CD8-positive, alpha-beta memory T cell (primary cell): ENCODE data around the gene IL1R2. TPM values are rescaled to one million over a fixed set of nuclear protein-coding genes. Genes with fewer than 3 reads are reported as not detected.
A peak's percentile ranks its signal among the peaks of the same experiment; 100 is the strongest.

Experiments used
- CTCF ChIA-PET: fragments of 350-600 bp; sonication (Branson Sonifier 250); formaldehyde crosslinking; loops from one replicate; lab custom pipeline; 2021; ENCODE audit warnings: antibody characterized with exemption; lab: Charles Lee
- POLR2A ChIA-PET: fragments of 350-600 bp; sonication (Branson Sonifier 250); formaldehyde crosslinking; loops from one replicate; lab custom pipeline; 2021; ENCODE audit warnings: antibody characterized with exemption; lab: Charles Lee
- DNase-seq, 5 donors: peaks; one replicate each; pipeline versions ENCODE4 v3.0.0 to v3.0.0-alpha.2; 2020 to 2022; ENCODE audit warnings: mixed read lengths in 1 of 5
- H3K27ac ChIP-seq: one replicate; pipeline ENCODE4 v1.7.0; 2013; ENCODE audit warnings: low read depth, mild to moderate bottlenecking, low read length, moderate library complexity
- H3K27me3 ChIP-seq: 2 replicates; pipeline ENCODE4 v1.7.0; 2013; ENCODE audit warnings: low read length, mild to moderate bottlenecking; ENCODE audit not compliant: insufficient read depth, poor library complexity, severe bottlenecking
- H3K36me3 ChIP-seq: 2 replicates; pipeline ENCODE4 v1.7.0; 2013; ENCODE audit warnings: mild to moderate bottlenecking, low read length, moderate library complexity; ENCODE audit not compliant: insufficient read depth
- H3K4me1 ChIP-seq: 2 replicates; pipeline ENCODE4 v1.7.0; 2013; ENCODE audit warnings: mild to moderate bottlenecking, low read length, moderate library complexity; ENCODE audit not compliant: insufficient read depth
- H3K4me3 ChIP-seq: 2 replicates; pipeline ENCODE4 v1.7.0; 2013; ENCODE audit warnings: mild to moderate bottlenecking, low read length
- H3K9me3 ChIP-seq: 2 replicates; pipeline ENCODE4 v1.7.0; 2013; ENCODE audit warnings: mild to moderate bottlenecking, low read length
- H3K27ac Mint-ChIP-seq, 8 donors: one replicate each; pipeline ENCODE4 v1.8.0; 2020 to 2021; ENCODE audit warnings: mixed read lengths in 8 of 8, mild to moderate bottlenecking in 6 of 8, inconsistent platforms in 3 of 8, moderate library complexity in 3 of 8
- H3K27me3 Mint-ChIP-seq, 2 donors: one replicate each; pipeline ENCODE4 v1.8.0; 2020 to 2021; ENCODE audit warnings: mixed read lengths in 2 of 2, mild to moderate bottlenecking in 1 of 2, moderate library complexity in 1 of 2
- H3K36me3 Mint-ChIP-seq, 3 donors: one replicate each; pipeline ENCODE4 v1.8.0; 2020 to 2021; ENCODE audit warnings: mixed read lengths in 3 of 3, inconsistent platforms in 1 of 3, mild to moderate bottlenecking in 1 of 3
- H3K4me1 Mint-ChIP-seq, 3 donors: one replicate each; pipeline ENCODE4 v1.8.0; 2020 to 2021; ENCODE audit warnings: mixed read lengths in 3 of 3, inconsistent platforms in 1 of 3, mild to moderate bottlenecking in 1 of 3
- H3K4me3 Mint-ChIP-seq, 7 donors: one replicate each; pipeline ENCODE4 v1.8.0; 2020 to 2021; ENCODE audit warnings: mixed read lengths in 7 of 7, mild to moderate bottlenecking in 6 of 7, moderate library complexity in 4 of 7, inconsistent platforms in 2 of 7
- H3K9me3 Mint-ChIP-seq, 5 donors: one replicate each; pipeline ENCODE4 v1.8.0; 2020 to 2022; ENCODE audit warnings: mixed read lengths in 5 of 5, mild to moderate bottlenecking in 3 of 5, moderate library complexity in 2 of 5, inconsistent platforms in 1 of 5
- polyA plus RNA-seq: library from polyadenylated mRNA; unstranded; fragments of 300-500 nt; fragmentation: Illumina TruSeq; gene quantifications from one replicate; pipeline ENCODE4 v1.2.3, GENCODE V29; 2021
- total RNA-seq, 2 experiments: library from RNA; stranded (reverse); gene quantifications; one replicate each; pipeline ENCODE4 v1.2.3, GENCODE V29; 2021

Gene IL1R2
- total and polyA plus RNA-seq, 3 experiments from 2014 or later: 0.85 to 1.4 TPM; not detected in 1

DNA sequence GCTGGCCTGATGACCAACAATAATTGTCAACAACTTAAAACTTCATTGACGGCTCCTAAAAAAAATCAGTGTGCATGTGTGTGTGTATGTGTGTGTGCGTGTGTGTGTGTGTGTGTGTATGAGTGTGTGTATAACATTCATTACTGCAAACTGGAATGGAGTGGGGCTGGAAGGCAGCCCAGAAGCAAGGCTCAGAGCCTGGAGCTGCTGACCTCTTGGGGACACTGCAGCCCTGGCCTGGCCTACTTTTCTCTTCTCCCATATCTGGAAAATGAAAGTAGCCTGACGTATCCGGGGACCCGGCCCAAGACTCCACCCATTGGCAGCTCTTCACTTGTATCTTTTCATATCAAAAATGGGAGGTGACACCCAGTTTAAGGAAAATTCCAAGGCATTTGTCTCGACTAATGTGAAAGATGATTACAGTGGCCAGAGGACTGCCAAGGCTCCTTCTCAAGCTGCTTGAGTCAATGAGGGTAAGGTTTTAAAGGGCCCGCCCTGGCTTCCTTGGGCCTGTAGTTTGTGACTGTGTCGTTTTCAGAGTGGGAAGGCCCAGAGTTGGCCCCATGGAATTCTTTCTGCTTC lies 78.4 kb downstream of the IL1R2 start:
- Histone ChIP-seq H3K36me3 (no peaks in the 10 kb centered on the region), H3K27ac (peak overlapping the region; percentile 67), H3K27me3 (no peaks in the 10 kb centered on the region), H3K4me3 (no peak overlapping the region), H3K4me1 (no peaks in the 10 kb centered on the region), H3K9me3 (no peaks in the 10 kb centered on the region)
- Mint-ChIP-seq H3K27me3 (peaks cover 0 to 2% of the 10 kb centered on the region in 2 donors), H3K9me3 (no peaks in the 10 kb centered on the region), H3K4me1 (no peaks in the 10 kb centered on the region), H3K27ac (no peak overlapping the region), H3K4me3 (no peak overlapping the region), H3K36me3 (peaks cover 0 to 8% (median 2%) of the 10 kb centered on the region in 3 donors)
- POLR2A ChIA-PET: no interaction called here
- no peak for DNase-seq
- CTCF ChIA-PET: no interaction called here

DNA sequence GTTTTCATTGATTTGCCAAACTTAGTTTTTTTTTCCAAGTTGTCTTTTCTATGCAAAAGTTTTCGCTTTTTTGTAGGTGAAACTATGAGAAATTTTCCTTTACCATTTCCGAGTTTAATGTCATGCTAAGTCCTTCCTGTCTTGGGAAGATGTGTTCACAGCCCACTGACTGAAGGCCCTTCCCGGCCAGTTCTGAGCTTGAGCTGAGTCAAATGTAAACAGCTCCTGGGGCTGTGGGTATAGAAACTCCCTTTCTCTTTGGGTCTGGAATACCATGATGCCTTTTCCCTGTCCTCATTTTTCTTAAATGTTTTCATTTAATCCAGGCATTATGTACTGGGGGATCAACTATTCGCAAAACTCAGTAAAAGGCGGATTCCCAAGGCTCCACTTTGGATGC lies 81.0 kb downstream of the IL1R2 start:
- H3K4me3 ChIP-seq: no peak overlapping the region
- no peaks in the 10 kb centered on the region for H3K27me3 ChIP-seq
- no peak for DNase-seq
- H3K9me3 Mint-ChIP-seq: no peaks in the 10 kb centered on the region
- POLR2A ChIA-PET: no interaction called here
- H3K27me3 Mint-ChIP-seq: peaks cover 2 to 4% of the 10 kb centered on the region in 2 donors
- no peaks in the 10 kb centered on the region for H3K9me3 ChIP-seq
- peaks cover 0 to 8% (median 2%) of the 10 kb centered on the region in 3 donors for H3K36me3 Mint-ChIP-seq
- no peaks in the 10 kb centered on the region for H3K36me3 ChIP-seq
- no peak overlapping the region for H3K27ac Mint-ChIP-seq
- CTCF ChIA-PET: interaction anchor here (1.2 kb wide), 1 partner anchor 168 kb away, joined by 3 read pairs; no protein-coding TSS in a partner anchor
- no peak overlapping the region for H3K27ac ChIP-seq
- no peaks in the 10 kb centered on the region for H3K4me1 ChIP-seq
- no peak overlapping the region for H3K4me3 Mint-ChIP-seq
- H3K4me1 Mint-ChIP-seq: no peaks in the 10 kb centered on the region

DNA sequence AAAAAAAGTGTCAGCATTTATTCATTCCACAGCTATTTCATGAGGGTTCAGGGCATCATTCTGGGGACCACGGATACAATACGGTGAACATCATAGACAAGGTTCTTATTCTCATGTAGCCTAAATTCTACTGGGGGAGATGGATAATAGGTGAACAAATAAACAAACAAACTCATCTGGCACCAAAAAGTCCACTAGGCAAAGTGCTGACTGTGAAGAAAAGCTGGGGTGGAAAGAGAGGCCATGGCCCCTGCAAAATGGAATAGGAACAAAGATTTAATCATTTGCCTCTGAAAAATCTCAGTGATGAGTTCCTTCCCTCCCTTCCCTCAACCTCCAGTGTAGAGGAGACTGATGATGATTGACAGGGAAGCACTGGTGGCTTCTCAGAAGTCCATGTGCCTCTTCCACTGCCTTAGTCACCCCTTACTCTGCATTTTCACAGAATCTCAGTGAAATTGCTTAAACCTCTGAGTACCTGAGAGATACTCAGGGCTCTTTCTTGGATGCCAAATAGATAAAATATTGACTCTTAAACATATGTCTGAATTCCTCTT lies 81.5 kb downstream of the IL1R2 start:
- H3K4me3 ChIP-seq: no peak overlapping the region
- Mint-ChIP-seq H3K27ac (no peak overlapping the region), H3K9me3 (no peaks in the 10 kb centered on the region), H3K4me3 (no peak overlapping the region), H3K27me3 (peaks cover 2 to 4% of the 10 kb centered on the region in 2 donors), H3K4me1 (no peaks in the 10 kb centered on the region), H3K36me3 (peaks cover 0 to 6% (median under 1%) of the 10 kb centered on the region in 3 donors)
- H3K27me3 ChIP-seq: no peaks in the 10 kb centered on the region
- no peaks in the 10 kb centered on the region for H3K4me1 ChIP-seq
- H3K9me3 ChIP-seq: no peaks in the 10 kb centered on the region
- H3K27ac ChIP-seq: no peak overlapping the region
- no peaks in the 10 kb centered on the region for H3K36me3 ChIP-seq
- no peak for DNase-seq
- ChIA-PET CTCF (interaction anchor here (1.2 kb wide), 1 partner anchor 167 kb away, joined by 3 read pairs; no protein-coding TSS in a partner anchor), POLR2A (no interaction called here)

DNA sequence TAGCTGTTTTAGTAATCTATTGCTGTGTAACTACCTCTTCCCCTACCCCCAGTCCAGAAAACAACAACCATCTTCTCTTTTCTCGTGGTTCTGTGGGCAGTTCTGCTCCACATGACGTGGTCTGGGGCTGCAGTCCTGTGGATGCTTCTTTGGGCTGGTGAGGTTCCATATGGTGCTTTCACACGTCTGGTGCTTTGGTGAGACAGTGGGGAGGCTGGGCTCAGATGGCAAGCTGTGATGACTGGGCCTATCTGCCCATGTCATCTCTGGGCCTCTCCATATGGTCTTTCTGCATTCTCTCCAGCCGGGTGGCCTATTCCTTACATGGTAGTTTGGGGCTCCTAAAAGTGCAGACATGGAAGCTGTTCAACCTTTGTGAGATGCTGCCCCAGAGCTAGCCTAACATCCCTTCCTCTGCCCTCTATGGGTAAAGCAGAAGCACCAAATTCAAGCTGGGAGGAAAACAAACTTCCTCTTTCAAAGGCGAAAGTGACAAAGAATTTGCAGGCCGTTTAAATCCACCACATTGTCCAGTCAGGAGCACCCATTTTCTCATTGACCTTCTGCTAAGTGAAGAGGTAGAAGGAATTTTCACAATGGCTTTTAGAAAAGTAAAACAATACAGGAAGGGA lies 82.5 kb downstream of the IL1R2 start:
- no peaks in the 10 kb centered on the region for H3K36me3 Mint-ChIP-seq
- H3K27me3 ChIP-seq: no peaks in the 10 kb centered on the region
- no peaks in the 10 kb centered on the region for H3K4me1 ChIP-seq
- DNase-seq: no peak
- no peaks in the 10 kb centered on the region for H3K36me3 ChIP-seq
- H3K27ac Mint-ChIP-seq: no peak overlapping the region
- H3K4me3 Mint-ChIP-seq: no peak overlapping the region
- CTCF ChIA-PET: no interaction called here
- H3K27ac ChIP-seq: no peak overlapping the region
- H3K4me3 ChIP-seq: no peak overlapping the region
- no peaks in the 10 kb centered on the region for H3K4me1 Mint-ChIP-seq
- POLR2A ChIA-PET: no interaction called here
- no peaks in the 10 kb centered on the region for H3K9me3 ChIP-seq
- H3K9me3 Mint-ChIP-seq: no peaks in the 10 kb centered on the region
- peaks cover 2 to 4% of the 10 kb centered on the region in 2 donors for H3K27me3 Mint-ChIP-seq

DNA sequence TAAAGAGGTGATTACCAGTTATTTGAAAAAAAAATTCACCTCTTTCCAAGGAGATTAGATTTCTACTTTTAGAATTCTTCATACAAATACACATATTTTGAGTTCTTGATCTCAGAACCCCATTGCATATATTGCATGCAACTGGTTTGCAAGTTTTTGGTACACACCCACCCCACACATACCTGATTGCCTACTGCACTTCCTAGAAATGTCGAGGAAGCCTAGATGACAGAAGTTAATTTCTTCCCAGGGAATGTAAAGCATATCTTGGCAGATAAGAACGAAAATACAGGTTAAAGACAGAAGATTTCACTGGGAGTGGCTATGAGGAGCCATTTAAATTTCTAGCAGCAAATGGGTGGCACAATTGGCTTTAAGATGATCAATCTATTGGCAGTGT lies 83.7 kb downstream of the IL1R2 start:
- peaks cover 0 to 4% (median 0%) of the 10 kb centered on the region in 3 donors for H3K4me1 Mint-ChIP-seq
- H3K36me3 Mint-ChIP-seq: no peaks in the 10 kb centered on the region
- Histone ChIP-seq H3K4me3 (no peak overlapping the region), H3K27ac (no peak overlapping the region), H3K36me3 (no peaks in the 10 kb centered on the region), H3K4me1 (no peaks in the 10 kb centered on the region), H3K27me3 (no peaks in the 10 kb centered on the region), H3K9me3 (no peaks in the 10 kb centered on the region)
- no peak for DNase-seq
- H3K27me3 Mint-ChIP-seq: peaks cover 2 to 4% of the 10 kb centered on the region in 2 donors
- H3K4me3 Mint-ChIP-seq: no peak overlapping the region
- no peaks in the 10 kb centered on the region for H3K9me3 Mint-ChIP-seq
- ChIA-PET CTCF (no interaction called here), POLR2A (no interaction called here)
- no peak overlapping the region for H3K27ac Mint-ChIP-seq

DNA sequence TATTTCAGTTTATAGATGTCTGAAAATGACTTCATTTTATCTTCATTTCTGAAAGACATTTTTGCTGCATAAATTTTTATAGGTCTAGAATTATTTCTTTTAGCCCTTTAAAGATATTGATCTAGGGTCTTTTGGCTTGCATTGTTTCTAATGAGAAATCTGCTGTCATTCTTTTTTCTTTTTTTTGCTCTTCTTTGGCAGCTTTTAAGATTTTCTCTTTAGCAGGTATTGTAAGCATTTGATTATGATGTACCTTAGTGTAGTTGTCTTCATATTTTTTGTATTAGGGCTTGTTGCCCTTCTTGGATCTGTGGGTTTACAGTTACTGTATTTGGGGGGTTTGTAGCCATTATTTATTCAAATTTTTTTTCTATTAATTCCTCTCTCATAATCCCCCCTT lies 84.8 kb downstream of the IL1R2 start:
- POLR2A ChIA-PET: no interaction called here
- H3K27ac Mint-ChIP-seq: no peak overlapping the region

More for the DNA sequence above, 84.8 kb downstream of the IL1R2 start:
- H3K27me3 Mint-ChIP-seq: peaks cover 0 to 4% of the 10 kb centered on the region in 2 donors
- Histone ChIP-seq H3K27me3 (no peaks in the 10 kb centered on the region), H3K4me1 (peaks cover 6% of the 10 kb centered on the region), H3K4me3 (no peak overlapping the region), H3K27ac (no peak overlapping the region), H3K9me3 (no peaks in the 10 kb centered on the region), H3K36me3 (no peaks in the 10 kb centered on the region)
- no peaks in the 10 kb centered on the region for H3K36me3 Mint-ChIP-seq
- CTCF ChIA-PET: no interaction called here
- no peaks in the 10 kb centered on the region for H3K9me3 Mint-ChIP-seq
- no peak for DNase-seq
- H3K4me3 Mint-ChIP-seq: no peak overlapping the region
- peaks cover 5 to 14% (median 10%) of the 10 kb centered on the region in 3 donors for H3K4me1 Mint-ChIP-seq

Other genes with a start within 250 kb of the IL1R2 start
- gene IL1R1, start 150.8 kb downstream of the IL1R2 start, total RNA-seq: 1 to 10 TPM; 3.7 TPM
- gene IL1R1, start 150.8 kb downstream of the IL1R2 start, polyA plus RNA-seq: 0.30 TPM
- under 1 TPM; 0.13 to 0.33 TPM for gene IL1RL2, start 195.1 kb downstream of the IL1R2 start, total RNA-seq
- not detected for gene IL1RL2, start 195.1 kb downstream of the IL1R2 start, polyA plus RNA-seq